Keratinocyte (primary cell): ENCODE results near the gene STK11IP. TPM values are rescaled to one million over a fixed set of nuclear protein-coding genes. Genes with fewer than 3 reads are reported as not detected.

Experiments used
- DNase-seq: peaks from one replicate; pipeline ENCODE4 v3.0.0-alpha.2; 2011; ENCODE audit warnings: low read depth, missing footprints, low spot score
- FAIRE-seq: peaks from 2 replicates; lab custom pipeline; 2011; peaks lifted over from hg19 to GRCh38; lab: Jason Lieb, UNC
- H2AFZ ChIP-seq: 2 replicates; pipeline ENCODE4 v1.6.0; 2012; ENCODE audit warnings: low read length, control low read depth, inconsistent platforms; ENCODE audit not compliant: control insufficient read depth
- H3K27ac ChIP-seq: 2 replicates; pipeline ENCODE4 v1.5.1; 2011; ENCODE audit warnings: low read length; ENCODE audit not compliant: control insufficient read depth, insufficient read depth
- H3K27me3 ChIP-seq: 3 replicates; pipeline ENCODE4 v1.6.0; 2011; ENCODE audit warnings: low read length; ENCODE audit not compliant: control insufficient read depth, insufficient read depth; ENCODE audit errors: extremely low read depth
- H3K36me3 ChIP-seq, 2 experiments: 2 replicates in 1 of 2; 3 replicates in 1 of 2; pipeline ENCODE4 v1.5.1; 2011; ENCODE audit warnings: low read length in 2 of 2, mild to moderate bottlenecking in 1 of 2; ENCODE audit not compliant: control insufficient read depth in 2 of 2, insufficient read depth in 2 of 2; ENCODE audit errors: extremely low read depth in 1 of 2
- H3K4me1 ChIP-seq: 3 replicates; pipeline ENCODE4 v1.5.1; 2011; ENCODE audit warnings: low read length; ENCODE audit not compliant: control insufficient read depth, insufficient read depth; ENCODE audit errors: extremely low read depth
- H3K4me2 ChIP-seq: 3 replicates; pipeline ENCODE4 v1.6.0; 2011; ENCODE audit warnings: low read depth, low read length; ENCODE audit not compliant: control insufficient read depth, insufficient read depth; ENCODE audit errors: extremely low read depth
- H3K4me3 ChIP-seq, 3 experiments: fragments of 200-600 bp in 1 of 3; sonication (generic) in 1 of 3; 2 replicates in 2 of 3; 3 replicates in 1 of 3; pipeline ENCODE4 v1.5.1; 2011 to 2016; ENCODE audit warnings: low read length in 3 of 3, mild to moderate bottlenecking in 3 of 3, control low read depth in 2 of 3, inconsistent platforms in 1 of 3, low read depth in 1 of 3, mixed read lengths in 1 of 3, mixed run types in 1 of 3, moderate library complexity in 1 of 3; ENCODE audit not compliant: control insufficient read depth in 2 of 3, insufficient read depth in 2 of 3; ENCODE audit errors: extremely low read depth in 1 of 3
- H3K79me2 ChIP-seq: 2 replicates; pipeline ENCODE4 v1.6.0; 2012; ENCODE audit warnings: low read length; ENCODE audit not compliant: control insufficient read depth, insufficient read depth
- H3K9ac ChIP-seq: 3 replicates; pipeline ENCODE4 v1.6.0; 2011; ENCODE audit warnings: low read length; ENCODE audit not compliant: control insufficient read depth, insufficient read depth; ENCODE audit errors: extremely low read depth
- H3K9me1 ChIP-seq: 3 replicates; pipeline ENCODE4 v1.6.0; 2011; ENCODE audit warnings: low read length; ENCODE audit not compliant: control insufficient read depth, insufficient read depth; ENCODE audit errors: extremely low read depth
- H3K9me3 ChIP-seq: 2 replicates; pipeline ENCODE4 v1.5.1; 2012; ENCODE audit warnings: low read depth, low read length; ENCODE audit not compliant: control insufficient read depth
- H4K20me1 ChIP-seq: 3 replicates; pipeline ENCODE4 v1.6.0; 2011; ENCODE audit warnings: low read length; ENCODE audit not compliant: control insufficient read depth, insufficient read depth; ENCODE audit errors: extremely low read depth
- CTCF ChIP-seq, 3 experiments: IDR thresholded peaks in 1 of 3; conservative IDR thresholded peaks in 1 of 3; optimal IDR thresholded peaks in 1 of 3; 2 replicates in 2 of 3; 3 replicates in 1 of 3; pipeline versions ENCODE3 to v1.5.1; 2011; ENCODE audit warnings: low read length in 3 of 3, mild to moderate bottlenecking in 3 of 3, moderate library complexity in 2 of 3, control low read depth in 1 of 3, inconsistent platforms in 1 of 3; ENCODE audit not compliant: insufficient read depth in 2 of 3; ENCODE audit errors: extremely low read depth in 1 of 3
- EZH2 ChIP-seq: IDR thresholded peaks from one replicate; pipeline ENCODE4 v1.6.1; 2012; ENCODE audit warnings: inconsistent platforms, mild to moderate bottlenecking, low read length, moderate library complexity
- dilution Hi-C: fragments of 300-500 bp; cut with MboI; formaldehyde crosslinking; loops from one replicate; pipeline ENCODE4 v1.7.0; 2020; ENCODE audit warnings: low sequenced_read_pairs; ENCODE audit not compliant: extremely low pct_ligation_motif_present
- polyA plus RNA-seq, 5 experiments: library from polyadenylated mRNA; depleted of rRNA in 3 of 5; stranded (reverse) in 3 of 5; stranded (forward) in 1 of 5; unstranded in 1 of 5; fragments of >200 nt; gene quantifications; 1 replicate in 1 of 5; 2 replicates in 3 of 5; 3 replicates in 1 of 5; pipeline versions ENCODE4 v1.2.1 to v1.2.3, GENCODE V29; 2011 to 2012; ENCODE audit warnings: missing spikeins in 2 of 5, low read depth in 1 of 5, low replicate concordance in 1 of 5

STK11IP gene
- polyA plus RNA-seq, 1 donor (not counting 4 experiments of a cell fraction or from before 2014, with no cell fraction given), result 10.0 TPM

- Histone ChIP-seq H3K4me2 (no peak overlapping the region), H3K4me1 (no peaks in the 10 kb centered on the region), H3K27me3 (peaks cover 6% of the 10 kb centered on the region), H3K9me1 (no peaks in the 10 kb centered on the region), H2AFZ (no peak overlapping the region), H4K20me1 (no peaks in the 10 kb centered on the region), H3K27ac (no peak overlapping the region), H3K79me2 (no peaks in the 10 kb centered on the region), H3K9me3 (no peaks in the 10 kb centered on the region), H3K36me3 (no peaks in the 10 kb centered on the region), H3K9ac (no peak overlapping the region), H3K4me3 (no peak overlapping the region)
- no peak for FAIRE-seq
- dilution Hi-C loops, result no loop called here
- no peak for TF ChIP-seq EZH2
- TF ChIP-seq CTCF (optimal IDR thresholded peaks at IDR 0.05 in 1 of 3, IDR thresholded peaks at IDR 0.05 in 1 of 3, conservative IDR thresholded peaks at IDR 0.05 in 1 of 3; ENCODE audit: extremely low read depth in 1 of 3, insufficient read depth in 2 of 3, low read length in 3 of 3), result no peak
- DNase-seq, result no peak
These were observed 18.6 kb upstream of the STK11IP start for GRCh38 chr2:219578811-219579613.

GRCh38 chr2:219581346-219581745 is 16.3 kb upstream of the STK11IP start:
- DNase-seq, result no peak
- dilution Hi-C loops, result no loop called here
- TF ChIP-seq CTCF (optimal IDR thresholded peaks at IDR 0.05 in 1 of 3, IDR thresholded peaks at IDR 0.05 in 1 of 3, conservative IDR thresholded peaks at IDR 0.05 in 1 of 3; ENCODE audit: extremely low read depth in 1 of 3, insufficient read depth in 2 of 3, low read length in 3 of 3) (no peak), EZH2 (no peak)

More at GRCh38 chr2:219581346-219581745, 16.3 kb upstream of the STK11IP start:
- Histone ChIP-seq H3K79me2 (no peaks in the 10 kb centered on the region), H4K20me1 (no peaks in the 10 kb centered on the region), H3K9me1 (no peaks in the 10 kb centered on the region), H3K9me3 (no peaks in the 10 kb centered on the region), H3K4me2 (no peak overlapping the region), H3K4me1 (no peaks in the 10 kb centered on the region), H3K27me3 (peaks cover 6% of the 10 kb centered on the region), H2AFZ (no peak overlapping the region), H3K9ac (no peak overlapping the region), H3K4me3 (no peak overlapping the region), H3K27ac (no peak overlapping the region), H3K36me3 (no peaks in the 10 kb centered on the region)
- no peak for FAIRE-seq
